Retinal pigment epithelial cell (primary cell): ENCODE data around the gene ZNF281.
"Not testable (repeated sequence)": the region's sequence is repeated elsewhere in the genome, so short reads cannot be mapped to it uniquely, and the experiment has no call there.

Experiments
- DNase-seq: peaks from one replicate; pipeline ENCODE4 v3.0.0-alpha.2; 2010; ENCODE audit warnings: low read depth
- H3K4me3 ChIP-seq: 2 replicates; pipeline ENCODE4 v1.5.1; 2011; ENCODE audit warnings: mild to moderate bottlenecking, low read length, control low read depth, moderate library complexity
- TF ChIP-seq, protein P1 (sequence below): conservative IDR thresholded peaks from 2 replicates; pipeline ENCODE4 v1.5.1; 2011; ENCODE audit warnings: low read depth, low read length, control low read depth, inconsistent platforms

ZNF281 gene

DNA sequence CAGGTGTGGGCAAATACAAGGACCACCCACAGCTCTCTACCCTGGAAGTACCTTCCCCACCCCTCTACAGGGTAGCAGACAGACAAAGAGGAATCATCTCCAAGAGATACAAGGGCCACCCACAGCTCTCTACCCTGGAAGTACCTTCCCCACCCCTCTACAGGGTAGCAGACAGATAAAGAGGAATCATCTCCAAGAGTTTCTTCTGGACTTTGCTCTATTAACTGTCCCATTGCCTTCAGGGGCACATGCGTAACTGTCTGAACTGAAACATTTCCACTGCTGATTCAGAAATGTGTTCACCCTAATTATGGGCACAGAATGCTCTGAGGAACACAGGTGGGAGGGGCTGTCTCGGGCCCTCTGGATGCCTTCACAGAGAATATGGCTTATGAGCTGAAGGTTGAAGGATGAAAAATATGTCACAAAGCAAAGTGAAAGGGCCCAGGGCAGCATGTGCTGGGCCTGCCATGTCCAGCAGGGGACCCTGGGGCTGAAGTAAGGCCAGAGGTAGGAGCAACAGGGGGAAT, 43.9 kb downstream of the ZNF281 start:
- TF ChIP-seq, protein P1, sequence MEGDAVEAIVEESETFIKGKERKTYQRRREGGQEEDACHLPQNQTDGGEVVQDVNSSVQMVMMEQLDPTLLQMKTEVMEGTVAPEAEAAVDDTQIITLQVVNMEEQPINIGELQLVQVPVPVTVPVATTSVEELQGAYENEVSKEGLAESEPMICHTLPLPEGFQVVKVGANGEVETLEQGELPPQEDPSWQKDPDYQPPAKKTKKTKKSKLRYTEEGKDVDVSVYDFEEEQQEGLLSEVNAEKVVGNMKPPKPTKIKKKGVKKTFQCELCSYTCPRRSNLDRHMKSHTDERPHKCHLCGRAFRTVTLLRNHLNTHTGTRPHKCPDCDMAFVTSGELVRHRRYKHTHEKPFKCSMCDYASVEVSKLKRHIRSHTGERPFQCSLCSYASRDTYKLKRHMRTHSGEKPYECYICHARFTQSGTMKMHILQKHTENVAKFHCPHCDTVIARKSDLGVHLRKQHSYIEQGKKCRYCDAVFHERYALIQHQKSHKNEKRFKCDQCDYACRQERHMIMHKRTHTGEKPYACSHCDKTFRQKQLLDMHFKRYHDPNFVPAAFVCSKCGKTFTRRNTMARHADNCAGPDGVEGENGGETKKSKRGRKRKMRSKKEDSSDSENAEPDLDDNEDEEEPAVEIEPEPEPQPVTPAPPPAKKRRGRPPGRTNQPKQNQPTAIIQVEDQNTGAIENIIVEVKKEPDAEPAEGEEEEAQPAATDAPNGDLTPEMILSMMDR, result no peak
- no peak overlapping the region for H3K4me3 ChIP-seq
- no peak for DNase-seq

- no peak for DNase-seq
- TF ChIP-seq, protein P1, result no peak
Observed at GRCh38 chr1:200364831-200365230, 45.0 kb downstream of the ZNF281 start.

DNA sequence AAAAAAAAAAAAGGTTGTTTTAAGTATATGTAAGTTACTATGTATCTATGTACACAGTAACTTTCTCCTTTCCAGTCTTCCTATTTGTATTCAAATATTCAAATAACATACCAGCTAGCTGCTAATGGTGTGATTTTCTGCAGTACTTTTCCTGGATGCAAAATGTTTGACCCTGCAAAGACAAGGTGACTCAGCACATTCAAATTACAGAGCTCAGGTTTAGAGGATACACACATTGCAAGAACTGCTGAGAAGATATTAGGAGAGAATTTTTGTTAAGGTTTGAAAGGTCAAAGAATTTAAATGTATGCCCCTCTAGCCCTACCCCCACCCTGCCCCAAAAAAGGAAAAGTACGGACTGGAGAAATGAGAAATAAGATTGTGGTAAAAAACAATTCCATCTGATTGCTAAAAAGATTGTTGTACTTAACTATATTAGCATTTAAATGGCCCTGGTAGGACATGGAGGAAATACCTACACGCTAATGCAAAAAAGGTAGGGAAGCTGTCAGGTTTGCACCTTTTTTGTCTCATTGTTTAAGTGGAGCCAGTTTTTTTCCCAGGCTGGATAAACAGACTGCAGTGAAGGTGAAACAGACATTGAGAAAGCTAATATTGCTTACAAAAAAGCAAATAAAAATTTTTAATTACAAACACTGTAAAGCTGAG, 45.6 kb downstream of the ZNF281 start:
- no peak for DNase-seq
- no peak overlapping the region for H3K4me3 ChIP-seq
- TF ChIP-seq, protein P1, result no peak

More at GRCh38 chr1:200364831-200365230, 45.0 kb downstream of the ZNF281 start:
- no peak overlapping the region for H3K4me3 ChIP-seq

- DNase-seq, result no peak
- TF ChIP-seq, protein P1, result no peak
- no peak overlapping the region for H3K4me3 ChIP-seq
Observed at GRCh38 chr1:200363264-200363933, 46.4 kb downstream of the ZNF281 start.

DNA sequence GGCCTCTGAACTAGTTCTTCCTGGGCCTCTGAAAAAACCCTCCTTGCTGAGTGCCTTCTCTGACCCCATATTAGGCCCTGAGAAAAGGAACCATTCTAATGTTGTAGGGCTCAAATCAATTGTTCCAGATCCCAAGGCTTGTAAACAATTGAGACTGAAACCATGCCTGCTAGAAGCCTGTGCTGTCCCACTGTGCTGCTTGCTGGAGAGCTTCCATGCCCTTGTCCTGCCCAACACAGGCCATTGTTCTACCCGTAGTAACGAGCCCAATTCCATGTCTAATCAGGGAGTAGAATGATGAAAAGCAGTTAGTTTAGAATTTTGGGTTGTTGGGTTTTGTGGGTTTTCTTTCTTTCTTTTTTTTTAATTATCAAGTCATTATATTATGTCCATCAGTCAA, 47.4 kb downstream of the ZNF281 start:
- TF ChIP-seq, protein P1, result no peak
- H3K4me3 ChIP-seq, result no peak overlapping the region
- DNase-seq, result no peak

GRCh38 chr1:200359610-200360163, 50.1 kb downstream of the ZNF281 start:
- no peak overlapping the region for H3K4me3 ChIP-seq
- TF ChIP-seq, protein P1, result no peak
- DNase-seq, result no peak

GRCh38 chr1:200357925-200358324, 51.9 kb downstream of the ZNF281 start:
- not testable (repeated sequence) for H3K4me3 ChIP-seq, DNase-seq
